Fibroblast of lung (primary cell): Measurements from ENCODE around the gene SYS1. TPM values are rescaled to one million over a fixed set of nuclear protein-coding genes. Genes with fewer than 3 reads are reported as not detected.

Experiments used
- DNase-seq, 2 donors: peaks; one replicate each; pipeline versions ENCODE4 v3.0.0 to v3.0.0-alpha.2; 2010; ENCODE audit warnings: low read depth in 2 of 2
- H2AFZ ChIP-seq: 2 replicates; pipeline ENCODE4 v1.5.1; 2012; ENCODE audit warnings: low read length, control low read depth, inconsistent platforms
- H3K27ac ChIP-seq: 2 replicates; pipeline ENCODE4 v1.5.1; 2011; ENCODE audit warnings: low read length, control low read depth; ENCODE audit not compliant: insufficient read depth
- H3K27me3 ChIP-seq: 2 replicates; pipeline ENCODE4 v1.5.1; 2011; ENCODE audit warnings: mild to moderate bottlenecking, low read length; ENCODE audit not compliant: control insufficient read depth, insufficient read depth
- H3K36me3 ChIP-seq: 2 replicates; pipeline ENCODE4 v1.5.1; 2011; ENCODE audit warnings: low read length; ENCODE audit not compliant: control insufficient read depth, insufficient read depth
- H3K4me1 ChIP-seq: 2 replicates; pipeline ENCODE4 v1.5.1; 2011; ENCODE audit warnings: low read length; ENCODE audit not compliant: control insufficient read depth, insufficient read depth; ENCODE audit errors: extremely low read depth
- H3K4me2 ChIP-seq: 2 replicates; pipeline ENCODE4 v1.5.1; 2011; ENCODE audit warnings: low read length, control low read depth; ENCODE audit not compliant: insufficient read depth; ENCODE audit errors: extremely low read depth
- H3K4me3 ChIP-seq, 4 experiments: fragments of 200-600 bp in 1 of 4; sonication (generic) in 1 of 4; replicated peaks in 1 of 4; 2 replicates each; pipeline ENCODE4 v1.5.1; 2011 to 2016; ENCODE audit warnings: low read length in 4 of 4, low read depth in 3 of 4, mild to moderate bottlenecking in 3 of 4, control low read depth in 2 of 4, inconsistent platforms in 1 of 4, mixed read lengths in 1 of 4; ENCODE audit not compliant: insufficient read depth in 1 of 4; ENCODE audit errors: control extremely low read depth in 1 of 4
- H3K79me2 ChIP-seq: 2 replicates; pipeline ENCODE4 v1.5.1; 2012; ENCODE audit warnings: mild to moderate bottlenecking, low read length, inconsistent platforms; ENCODE audit not compliant: control insufficient read depth, insufficient read depth
- H3K9ac ChIP-seq: 2 replicates; pipeline ENCODE4 v1.5.1; 2011; ENCODE audit warnings: mild to moderate bottlenecking, low read length, control low read depth; ENCODE audit not compliant: insufficient read depth
- H3K9me3 ChIP-seq: 2 replicates; pipeline ENCODE4 v1.5.1; 2012; ENCODE audit warnings: low read depth, low read length; ENCODE audit not compliant: control insufficient read depth, insufficient read depth
- H4K20me1 ChIP-seq: 2 replicates; pipeline ENCODE4 v1.5.1; 2011; ENCODE audit warnings: low read length; ENCODE audit not compliant: control insufficient read depth, insufficient read depth; ENCODE audit errors: extremely low read depth
- EZH2 ChIP-seq: IDR thresholded peaks from 2 replicates; pipeline ENCODE4 v1.5.1; 2012; ENCODE audit warnings: low read length, control low read depth, mild to moderate bottlenecking; ENCODE audit errors: missing control alignments
- polyA minus RNA-seq: library from RNA; depleted of rRNA, polyadenylated mRNA; stranded (reverse); fragments of >200 nt; gene quantifications from 2 replicates; pipeline ENCODE4 v1.2.3, GENCODE V29; 2011; ENCODE audit warnings: low replicate concordance
- polyA plus RNA-seq, 2 donors: library from polyadenylated mRNA; depleted of rRNA in 1 of 2; stranded (reverse) in 1 of 2; unstranded in 1 of 2; fragments of >200 nt; gene quantifications; 2 replicates each; pipeline ENCODE4 v1.2.1, GENCODE V29; 2011 to 2012; ENCODE audit warnings: missing spikeins in 1 of 2
- total RNA-seq: library from RNA; depleted of rRNA; stranded (reverse); fragments of >200 nt; gene quantifications from 2 replicates; pipeline ENCODE4 v1.2.1, GENCODE V29; 2014
- TF ChIP-seq, protein P1 (sequence below), 2 donors: IDR thresholded peaks in 1 of 2; conservative IDR thresholded peaks in 1 of 2; 1 replicate in 1 of 2; 2 replicates in 1 of 2; pipeline ENCODE4 v1.5.1; 2011 to 2012; ENCODE audit warnings: low read length in 2 of 2, control low read depth in 1 of 2, inconsistent platforms in 1 of 2, low read depth in 1 of 2, mild to moderate bottlenecking in 1 of 2

The SYS1 gene
- total RNA-seq (20.0 and 20.5 TPM in 2 replicates), polyA plus RNA-seq (21.9 and 23.4 TPM in 2 replicates), polyA minus RNA-seq (77.0 and 135 TPM in 2 replicates)
- 17.7 and 18.4 TPM in 2 replicates for polyA plus RNA-seq (2012)

DNA sequence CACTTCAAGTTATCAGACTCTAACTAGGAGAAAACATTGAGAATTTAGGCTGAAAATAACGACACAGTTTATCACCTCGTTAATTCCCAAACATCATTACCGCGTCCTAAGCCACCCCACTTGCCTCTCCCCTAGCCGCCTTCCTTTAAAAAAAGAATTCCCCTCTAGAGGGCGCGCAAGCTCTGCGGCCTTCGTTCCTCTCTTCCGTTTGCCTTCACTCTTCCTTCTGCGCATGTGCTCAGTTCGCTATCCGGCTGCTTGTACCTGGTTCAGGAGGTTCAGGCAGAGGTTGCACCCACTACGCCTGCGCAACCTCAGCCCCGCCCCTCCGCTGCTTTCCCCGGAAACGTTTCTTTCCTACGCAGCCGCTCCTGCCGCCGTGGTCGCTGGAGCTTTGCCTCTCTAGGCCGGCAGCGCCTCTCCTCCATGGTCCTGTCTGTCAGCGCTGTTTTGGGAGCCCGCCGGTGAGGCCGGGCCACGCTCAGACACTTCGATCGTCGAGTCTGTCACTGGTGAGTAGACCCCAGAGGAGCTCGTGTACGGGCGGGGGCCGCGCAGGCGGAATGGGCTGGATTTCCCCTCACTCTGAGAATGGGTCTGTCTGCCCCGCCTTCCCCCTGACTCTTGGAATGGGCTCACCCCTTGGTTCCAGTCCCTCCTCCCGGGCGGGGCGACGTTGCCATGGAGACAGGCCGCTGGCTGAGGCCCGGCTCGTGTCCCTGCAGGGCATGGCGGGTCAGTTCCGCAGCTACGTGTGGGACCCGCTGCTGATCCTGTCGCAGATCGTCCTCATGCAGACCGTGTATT lies at the start of gene SYS1:
TSS of gene SYS1 (plus strand) at position 353 of the 807 bp plus-strand sequence. CDS start at position 729, 376 bp downstream.
- H3K4me2 ChIP-seq: peak within 1 kb of the TSS; percentile 92
- TF ChIP-seq EZH2: no peak
- TF ChIP-seq, protein P1, sequence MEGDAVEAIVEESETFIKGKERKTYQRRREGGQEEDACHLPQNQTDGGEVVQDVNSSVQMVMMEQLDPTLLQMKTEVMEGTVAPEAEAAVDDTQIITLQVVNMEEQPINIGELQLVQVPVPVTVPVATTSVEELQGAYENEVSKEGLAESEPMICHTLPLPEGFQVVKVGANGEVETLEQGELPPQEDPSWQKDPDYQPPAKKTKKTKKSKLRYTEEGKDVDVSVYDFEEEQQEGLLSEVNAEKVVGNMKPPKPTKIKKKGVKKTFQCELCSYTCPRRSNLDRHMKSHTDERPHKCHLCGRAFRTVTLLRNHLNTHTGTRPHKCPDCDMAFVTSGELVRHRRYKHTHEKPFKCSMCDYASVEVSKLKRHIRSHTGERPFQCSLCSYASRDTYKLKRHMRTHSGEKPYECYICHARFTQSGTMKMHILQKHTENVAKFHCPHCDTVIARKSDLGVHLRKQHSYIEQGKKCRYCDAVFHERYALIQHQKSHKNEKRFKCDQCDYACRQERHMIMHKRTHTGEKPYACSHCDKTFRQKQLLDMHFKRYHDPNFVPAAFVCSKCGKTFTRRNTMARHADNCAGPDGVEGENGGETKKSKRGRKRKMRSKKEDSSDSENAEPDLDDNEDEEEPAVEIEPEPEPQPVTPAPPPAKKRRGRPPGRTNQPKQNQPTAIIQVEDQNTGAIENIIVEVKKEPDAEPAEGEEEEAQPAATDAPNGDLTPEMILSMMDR (conservative IDR thresholded peaks at IDR 0.05 in 1 of 2, IDR thresholded peaks at IDR 0.05 in 1 of 2; ENCODE audit: low read depth in 1 of 2, low read length in 2 of 2): peak; percentile 80 to 88
- peak; percentile 96 to 99 for DNase-seq
- peak within 1 kb of the TSS; percentile 71 to 92 (median 88) for H3K4me3 ChIP-seq
- H3K27me3 ChIP-seq: no peaks in the 10 kb centered on the region
- H3K4me1 ChIP-seq: peaks cover 19% of the 10 kb centered on the region
- no peaks in the 10 kb centered on the region for H4K20me1 ChIP-seq
- peak within 1 kb of the TSS; percentile 99 for H3K9ac ChIP-seq
- H3K36me3 ChIP-seq: peaks cover 13% of the 10 kb centered on the region
- H2AFZ ChIP-seq: peak within 1 kb of the TSS; percentile 97
- no peaks in the 10 kb centered on the region for H3K9me3 ChIP-seq
- H3K27ac ChIP-seq: peak within 1 kb of the TSS; percentile 98
- H3K79me2 ChIP-seq: peaks cover 14% of the 10 kb centered on the region

DNA sequence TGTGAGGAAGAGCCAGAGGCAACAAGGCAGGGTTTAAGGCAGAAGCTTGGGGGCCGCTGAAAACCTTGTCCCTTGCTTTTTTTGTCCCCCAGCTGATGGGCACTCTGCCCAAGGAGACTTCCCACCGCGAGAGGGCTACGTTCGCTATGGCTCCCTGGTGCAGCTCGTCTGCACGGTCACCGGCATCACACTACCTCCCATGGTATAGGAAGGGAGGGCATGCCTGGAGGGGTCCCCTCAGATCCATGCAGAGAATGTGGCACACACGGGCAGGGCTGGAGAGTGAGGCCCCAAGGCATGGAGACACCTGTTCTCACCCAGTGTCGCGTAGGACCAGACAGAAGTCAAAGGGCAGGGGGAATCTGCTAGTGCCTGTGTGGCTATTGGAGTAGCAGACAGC lies 49.0 kb upstream of the SYS1 start:
- DNase-seq: no peak
- no peak for TF ChIP-seq EZH2
- TF ChIP-seq, protein P1 (conservative IDR thresholded peaks at IDR 0.05 in 1 of 2, IDR thresholded peaks at IDR 0.05 in 1 of 2; ENCODE audit: low read depth in 1 of 2, low read length in 2 of 2): no peak
- no peaks in the 10 kb centered on the region for H3K9me3 ChIP-seq
- no peaks in the 10 kb centered on the region for H3K4me1 ChIP-seq
- H3K27me3 ChIP-seq: peaks cover 17% of the 10 kb centered on the region
- no peak overlapping the region for H3K4me3 ChIP-seq
- H2AFZ ChIP-seq: no peak overlapping the region
- no peaks in the 10 kb centered on the region for H3K36me3 ChIP-seq
- H3K9ac ChIP-seq: no peak overlapping the region
- no peak overlapping the region for H3K27ac ChIP-seq
- H3K4me2 ChIP-seq: no peak overlapping the region
- no peaks in the 10 kb centered on the region for H4K20me1 ChIP-seq
- H3K79me2 ChIP-seq: no peaks in the 10 kb centered on the region

DNA sequence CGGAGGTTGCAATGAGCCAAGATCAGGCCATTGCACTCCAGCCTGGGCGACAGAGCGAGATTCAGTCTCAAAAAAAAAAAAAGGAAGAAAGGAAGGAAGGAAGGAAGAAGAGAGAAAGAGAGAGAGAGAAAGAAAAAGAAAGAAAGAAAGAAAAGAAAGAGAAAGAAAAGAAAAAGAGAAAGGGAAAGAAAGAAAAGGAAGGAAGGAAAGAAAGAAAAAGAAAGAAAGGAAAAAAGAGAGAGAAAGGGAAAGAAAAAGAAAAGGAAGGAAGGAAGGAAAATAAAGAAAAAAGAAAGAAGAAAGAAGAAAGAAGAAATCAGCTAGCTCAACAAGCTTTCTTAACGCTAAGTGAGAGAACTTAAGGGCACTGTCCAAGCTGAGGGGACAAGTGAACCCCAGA lies 47.3 kb upstream of the SYS1 start:
- Histone ChIP-seq H3K4me1 (no peaks in the 10 kb centered on the region), H3K9ac (no peak overlapping the region), H3K27me3 (peaks cover 17% of the 10 kb centered on the region), H4K20me1 (no peaks in the 10 kb centered on the region), H3K27ac (no peak overlapping the region), H3K79me2 (no peaks in the 10 kb centered on the region), H3K4me3 (no peak overlapping the region), H3K9me3 (no peaks in the 10 kb centered on the region), H3K36me3 (no peaks in the 10 kb centered on the region), H3K4me2 (no peak overlapping the region), H2AFZ (no peak overlapping the region)
- TF ChIP-seq, protein P1 (conservative IDR thresholded peaks at IDR 0.05 in 1 of 2, IDR thresholded peaks at IDR 0.05 in 1 of 2; ENCODE audit: low read depth in 1 of 2, low read length in 2 of 2): no peak
- TF ChIP-seq EZH2: no peak
- no peak for DNase-seq
